HG03439 (cell line): ENCODE results near the gene HMGN1.
A peak's percentile ranks its signal among the peaks of the same experiment; 100 is the strongest.

ENCODE experiments used
- ATAC-seq: cut with Tn5 transposase; IDR thresholded peaks from one replicate; pipeline ENCODE4 v1.9.1; 2021; ENCODE audit warnings: mild to moderate bottlenecking, moderate library complexity; ENCODE audit not compliant: unreplicated experiment

HMGN1 gene

GRCh38 chr21:39334611-39335010 is 14.3 kb downstream of the HMGN1 start:
- no peak for ATAC-seq

- no peak for ATAC-seq
Observed at GRCh38 chr21:39332175-39332574, 16.7 kb downstream of the HMGN1 start.

GRCh38 chr21:39330001-39330400 is 18.9 kb downstream of the HMGN1 start:
- no peak for ATAC-seq

DNA sequence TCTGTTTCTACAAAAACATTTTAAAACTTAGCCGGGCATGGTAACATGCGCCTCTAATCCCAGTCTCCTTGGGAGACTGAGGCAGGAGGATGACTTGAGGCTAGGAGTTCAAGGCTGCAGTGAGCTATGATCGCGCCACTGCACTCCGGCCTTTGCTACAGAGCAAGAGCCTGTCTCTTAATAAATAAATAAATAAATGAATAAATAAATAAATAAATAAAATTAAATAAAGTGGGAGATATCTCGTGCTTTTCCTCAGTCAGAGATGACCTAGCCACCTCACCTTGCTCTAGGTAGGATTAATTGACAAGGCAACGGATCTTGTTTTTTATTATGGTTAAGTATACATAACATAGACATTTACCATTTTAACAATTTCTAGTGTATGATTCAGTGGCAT is 21.2 kb downstream of the HMGN1 start:
- no peak for ATAC-seq

DNA sequence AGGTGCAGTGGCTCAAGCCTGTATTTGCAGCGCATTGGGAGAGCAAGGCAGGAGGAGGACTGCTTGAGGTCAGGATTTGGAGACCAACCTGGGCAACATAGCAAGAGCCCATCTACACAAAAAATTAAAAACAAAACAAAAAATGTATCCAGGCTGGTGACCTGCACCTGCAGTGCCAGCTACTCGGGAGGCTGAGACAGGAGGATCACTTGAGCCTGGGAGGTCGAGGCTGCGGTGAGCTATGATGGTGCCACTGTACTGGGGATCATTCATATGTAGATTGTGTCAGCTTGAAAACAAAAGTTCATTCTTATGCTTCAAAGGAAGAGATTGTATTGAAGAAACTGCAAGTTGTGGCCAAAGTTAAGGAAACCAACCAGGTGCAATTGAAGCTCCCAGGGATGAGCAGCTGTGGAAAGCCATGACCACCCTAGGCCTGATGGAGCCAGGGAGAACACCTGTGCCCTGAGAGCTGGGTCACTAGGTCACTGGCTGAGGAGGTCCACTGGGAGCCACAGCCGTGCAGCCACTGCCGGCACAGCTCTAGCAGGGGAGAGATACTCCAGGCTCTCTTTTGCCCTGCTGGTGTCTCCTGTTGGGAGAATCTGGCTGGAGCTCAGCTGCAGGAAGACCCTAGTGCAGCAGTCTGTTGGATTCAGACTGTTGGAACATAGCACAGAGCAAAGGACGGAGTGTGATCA is 22.1 kb downstream of the HMGN1 start:
- no peak for ATAC-seq

- ATAC-seq: no peak
Observed at GRCh38 chr21:39325458-39325857, 23.4 kb downstream of the HMGN1 start.

DNA sequence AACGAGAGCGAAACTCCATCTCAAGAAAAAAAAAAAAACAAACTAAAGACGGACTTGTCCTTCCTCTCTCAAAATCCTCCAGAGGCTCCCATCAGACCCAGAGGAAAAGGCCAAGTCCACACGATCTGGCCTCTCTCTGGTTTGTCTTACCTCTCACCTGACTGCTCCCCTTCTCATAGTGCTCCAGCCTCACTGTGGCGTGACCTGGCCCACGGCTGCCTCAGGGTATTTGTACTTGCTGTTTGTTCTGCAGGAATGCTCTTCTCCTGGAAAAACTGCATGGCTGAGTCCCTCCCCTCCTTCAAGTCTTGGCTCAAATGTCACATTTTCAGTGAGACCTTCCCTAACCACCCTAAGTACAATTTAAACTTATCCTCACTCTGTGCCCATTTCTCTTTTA is 27.5 kb downstream of the HMGN1 start:
- ATAC-seq: no peak

DNA sequence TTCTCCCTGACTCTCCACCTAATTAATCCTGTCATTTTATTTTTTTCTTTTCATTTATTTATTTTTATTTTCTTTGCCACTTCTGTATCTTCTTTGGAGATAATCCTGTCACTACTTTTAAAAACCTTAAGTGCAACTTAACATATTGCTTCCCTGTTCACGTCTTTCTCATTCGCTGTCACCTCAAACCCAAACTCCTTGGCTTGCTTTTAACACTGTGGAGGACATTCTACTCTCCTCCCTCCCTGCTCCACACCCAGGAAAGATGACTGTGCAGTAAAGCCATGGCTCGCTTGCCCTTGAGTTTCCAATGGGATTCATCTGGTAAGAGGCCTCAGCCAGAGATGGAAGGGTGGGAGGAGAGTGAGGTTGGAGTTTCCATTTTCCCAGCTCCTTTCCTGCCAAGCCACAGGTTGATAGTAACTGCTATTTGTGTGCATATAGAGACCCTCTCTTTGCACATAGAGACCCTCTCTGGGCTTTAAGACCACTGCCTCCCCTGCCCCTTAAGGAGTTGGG is 29.0 kb downstream of the HMGN1 start:
- no peak for ATAC-seq

DNA sequence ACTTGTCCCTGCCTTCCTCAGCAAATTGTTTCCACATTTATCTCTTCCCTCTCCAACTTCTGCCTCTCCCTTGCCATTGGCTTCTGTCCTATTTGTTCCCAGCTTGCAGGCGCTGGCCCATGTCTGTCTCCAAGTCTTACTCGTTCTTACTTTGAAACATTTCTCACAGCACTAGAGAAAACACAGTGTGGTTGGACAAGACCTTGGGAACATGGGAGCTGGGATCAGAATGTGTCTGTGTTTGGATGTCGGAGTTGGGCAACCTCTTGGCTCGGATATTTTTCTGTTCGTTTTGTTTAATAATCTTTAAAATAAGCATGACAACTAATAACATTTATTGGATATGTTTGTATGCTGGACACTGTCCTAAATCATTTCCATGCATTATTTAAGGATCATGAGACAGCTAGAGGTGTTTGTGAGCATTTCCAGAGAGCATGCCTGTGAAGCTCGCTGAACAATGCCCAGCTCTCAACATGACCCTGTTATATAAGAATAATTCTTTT is 29.6 kb downstream of the HMGN1 start:
- no peak for ATAC-seq

GRCh38 chr21:39318091-39318959 is 30.6 kb downstream of the HMGN1 start:
- ATAC-seq: no peak

GRCh38 chr21:39317134-39318090 is 31.5 kb downstream of the HMGN1 start:
- ATAC-seq: no peak

DNA sequence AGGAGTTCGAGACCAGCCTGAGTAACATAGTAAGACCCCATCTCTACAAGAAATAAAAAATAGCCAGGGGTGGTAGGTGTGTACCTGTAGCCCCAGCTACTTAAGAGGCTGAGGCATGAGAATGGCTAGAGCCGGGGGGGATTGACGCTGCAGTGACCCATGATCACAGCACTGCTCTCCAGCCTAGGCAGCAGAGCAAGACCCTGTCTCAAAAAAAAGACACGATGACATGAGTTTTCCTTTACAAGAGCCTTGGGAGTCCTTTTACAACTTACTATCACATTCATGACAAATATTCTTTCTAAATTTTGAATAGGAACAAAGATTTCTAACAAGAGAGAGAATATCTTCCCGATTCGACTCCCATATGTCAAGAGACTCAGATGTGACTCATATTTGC is 32.2 kb downstream of the HMGN1 start:
- no peak for ATAC-seq

GRCh38 chr21:39315603-39316445 is 33.1 kb downstream of the HMGN1 start:
- ATAC-seq: no peak

DNA sequence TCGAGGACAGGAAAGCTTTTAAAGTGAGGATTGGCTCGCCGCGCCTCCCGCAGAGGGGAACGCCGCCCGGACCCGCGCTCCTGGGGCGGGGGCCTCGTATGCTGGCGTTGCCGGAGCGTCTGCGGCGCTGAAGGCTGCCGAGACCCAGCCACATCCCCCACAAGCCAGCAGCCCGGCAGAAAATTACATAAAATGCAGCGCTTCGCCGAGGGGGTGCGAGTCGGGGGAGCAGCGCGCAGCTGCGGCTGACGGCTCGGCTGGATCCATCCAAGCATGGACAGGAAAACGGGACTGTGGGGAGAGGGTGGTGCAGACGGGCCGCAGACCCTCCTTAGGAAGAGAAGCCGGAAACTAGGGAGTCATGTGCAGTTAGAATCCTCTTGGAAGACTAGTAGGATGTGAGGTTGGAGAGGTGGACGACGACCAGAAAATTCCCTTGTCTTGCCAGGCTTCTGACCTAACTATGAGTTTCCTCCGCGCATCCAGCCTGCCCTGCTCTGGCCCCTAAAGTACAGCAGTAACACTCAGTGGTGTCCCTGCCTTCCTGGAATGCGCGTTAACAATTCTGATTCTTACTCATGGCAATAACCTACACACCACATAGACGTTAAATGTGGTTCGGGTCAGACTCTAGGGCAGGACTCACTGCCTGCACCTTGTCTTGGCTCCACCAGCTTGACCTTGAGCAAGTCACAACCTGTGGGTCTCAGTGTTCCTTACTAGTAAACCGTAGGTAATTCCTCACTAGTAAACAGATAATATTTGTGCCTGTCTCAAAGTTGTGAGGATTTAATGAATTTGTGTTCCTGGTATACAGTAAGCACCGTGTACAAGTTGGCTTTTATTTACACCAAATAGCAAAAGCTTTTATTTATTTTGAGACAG is 34.5 kb downstream of the HMGN1 start:
- peak; percentile 10 for ATAC-seq

DNA sequence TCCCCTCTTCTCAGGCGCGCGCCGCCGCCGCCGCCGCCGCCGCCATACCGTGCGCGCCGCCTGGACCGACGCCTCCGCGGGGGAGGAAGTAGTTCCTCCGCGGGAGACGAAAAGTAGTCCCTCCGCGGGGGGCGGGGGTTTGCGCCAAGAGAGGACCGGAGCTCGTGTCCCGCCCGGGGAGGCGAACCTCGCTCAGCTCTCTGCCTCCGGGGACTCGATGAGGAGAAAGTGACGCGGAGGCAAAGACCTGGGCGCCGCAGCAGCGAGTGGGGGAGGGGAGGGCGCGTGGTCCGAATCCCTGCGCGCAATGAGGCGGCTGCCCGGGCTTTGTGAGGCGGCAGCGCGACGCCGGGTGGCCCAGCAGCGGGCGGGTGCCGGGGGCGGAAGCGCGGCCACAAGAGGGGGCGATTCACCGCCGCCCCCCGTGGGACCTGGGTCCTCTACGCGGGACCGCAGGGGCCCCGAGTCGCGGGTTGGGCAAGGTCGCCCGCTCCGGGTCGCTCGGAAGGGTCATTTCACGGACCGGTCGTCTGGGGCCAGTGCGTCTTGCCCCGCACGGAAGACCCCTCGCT is 35.2 kb downstream of the HMGN1 start, which contains the start of gene BRWD1:
TSS of gene BRWD1 (minus strand) at position 62 of the 572 bp plus-strand sequence. CDS start 141 bp downstream, outside the sequence.
- ATAC-seq: peak; percentile 59

GRCh38 chr21:39313042-39313570 is 35.8 kb downstream of the HMGN1 start:
- ATAC-seq: peak; percentile 1

DNA sequence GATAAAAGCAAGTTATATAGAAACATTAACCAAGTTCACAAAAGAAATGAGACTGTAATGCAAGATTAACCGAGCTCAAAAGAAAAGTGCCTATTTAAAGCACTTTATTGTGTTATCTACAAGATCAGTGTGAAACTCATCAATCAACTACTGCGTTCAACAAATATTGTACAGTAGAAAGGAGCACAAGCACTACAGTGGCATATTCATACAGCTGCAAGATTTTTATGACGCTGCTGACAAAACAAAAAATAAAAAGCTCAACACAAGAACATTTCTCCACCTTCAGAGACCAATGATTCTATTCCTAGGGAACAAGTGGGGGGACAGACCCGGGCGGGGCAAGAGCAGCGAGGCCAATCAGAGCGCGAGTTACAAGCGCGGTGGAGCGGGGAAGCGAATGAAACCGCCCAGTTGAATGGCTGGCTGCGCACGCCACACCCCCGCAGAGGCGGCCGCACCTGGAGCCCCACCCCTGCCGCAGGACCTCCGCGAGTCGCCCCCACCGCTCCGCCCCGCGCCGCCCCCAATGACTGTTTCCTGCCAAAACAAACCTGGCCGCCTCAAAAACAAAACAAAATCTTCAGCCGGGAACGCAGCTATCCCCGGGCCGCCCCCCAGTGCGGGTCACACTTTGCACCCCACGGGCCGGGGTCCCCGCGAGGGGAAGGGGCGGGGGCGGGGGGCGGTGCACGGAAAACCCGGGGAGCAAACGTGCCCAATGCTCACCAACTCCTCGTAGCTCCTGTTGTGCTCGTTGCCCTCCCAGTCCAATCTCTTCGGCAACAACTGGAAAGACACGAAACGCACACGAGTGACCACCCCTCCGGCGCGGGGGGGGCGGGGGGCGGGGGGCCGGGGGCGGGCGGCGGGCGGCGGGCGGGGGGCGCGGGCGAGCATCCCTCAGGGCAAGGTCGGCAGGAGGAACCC is 36.5 kb downstream of the HMGN1 start:
- peak; percentile 77 for ATAC-seq
